HG03575 (cell line): ENCODE data around the gene TMPO.
"Not testable (repeated sequence)": the region's sequence is repeated elsewhere in the genome, so short reads cannot be mapped to it uniquely, and the experiment has no call there.

Experiments used
- ATAC-seq: cut with Tn5 transposase; IDR thresholded peaks from one replicate; pipeline ENCODE4 v1.9.1; 2021; ENCODE audit not compliant: unreplicated experiment, insufficient number of reproducible peaks, low FRiP score; ENCODE audit errors: extremely low read depth

The TMPO gene

GRCh38 chr12:98503592-98504367 lies 11.6 kb upstream of the TMPO start:
- peak; percentile 31 for ATAC-seq

GRCh38 chr12:98504368-98504617 lies 11.1 kb upstream of the TMPO start:
- ATAC-seq, result peak; percentile 0

GRCh38 chr12:98509063-98509462 lies 6.3 kb upstream of the TMPO start:
- no peak for ATAC-seq

GRCh38 chr12:98511806-98512205 lies 3.6 kb upstream of the TMPO start:
- not testable (repeated sequence) for ATAC-seq

- no peak for ATAC-seq
Observed at GRCh38 chr12:98513379-98514322, 1.7 kb upstream of the TMPO start.

GRCh38 chr12:98514982-98515286 lies 456 bp upstream of the TMPO start:
- ATAC-seq, result no peak

GRCh38 chr12:98516111-98516873 lies 902 bp downstream of the TMPO start:
- ATAC-seq, result peak; percentile 64

- no peak for ATAC-seq
Observed at GRCh38 chr12:98519257-98519907, 4.0 kb downstream of the TMPO start.

- no peak for ATAC-seq
Observed at GRCh38 chr12:98530068-98530467, 14.7 kb downstream of the TMPO start.

GRCh38 chr12:98532687-98533304 lies 17.4 kb downstream of the TMPO start:
- ATAC-seq, result no peak

- no peak for ATAC-seq
Observed at GRCh38 chr12:98533723-98534251, 18.4 kb downstream of the TMPO start.

GRCh38 chr12:98538031-98538430 lies 22.6 kb downstream of the TMPO start:
- no peak for ATAC-seq

- no peak for ATAC-seq
Observed at GRCh38 chr12:98543701-98544100, 28.3 kb downstream of the TMPO start.

- no peak for ATAC-seq
Observed at GRCh38 chr12:98544751-98545150, 29.4 kb downstream of the TMPO start.

GRCh38 chr12:98549371-98550110 lies 34.2 kb downstream of the TMPO start:
- ATAC-seq, result no peak

- ATAC-seq, result no peak
Observed at GRCh38 chr12:98551787-98552186, 36.4 kb downstream of the TMPO start.

- ATAC-seq, result not testable (repeated sequence)
Observed at GRCh38 chr12:98558097-98558496, 42.7 kb downstream of the TMPO start.

GRCh38 chr12:98559666-98560065 lies 44.3 kb downstream of the TMPO start:
- no peak for ATAC-seq
